ENCODE measurements around the gene PNMA8B.
"Not testable (repeated sequence)": the region's sequence is repeated elsewhere in the genome, so short reads cannot be mapped to it uniquely, and the experiment has no call there.

The PNMA8B gene

GRCh38 chr19:46495786-46496099 lies at the start of gene PNMA8B:
Gene PNMA8B, minus strand, starts transcription at chr19:46495867. Its CDS starts 402 bp downstream, at chr19:46495465.
- peak in 1 of 4 experiments; percentile 31 for DNase-seq

GRCh38 chr19:46544651-46545050 lies 49.0 kb upstream of the PNMA8B start:
- no peak for DNase-seq

- peak; percentile 28 to 75 (median 70) for DNase-seq
Observed at GRCh38 chr19:46542428-46543230, 47.0 kb upstream of the PNMA8B start.

GRCh38 chr19:46537136-46538097 lies 41.8 kb upstream of the PNMA8B start:
- DNase-seq, result peak; percentile 9 to 65 (median 54)

GRCh38 chr19:46536391-46536790 lies 40.7 kb upstream of the PNMA8B start:
- no peak for DNase-seq

GRCh38 chr19:46533621-46534081 lies 38.0 kb upstream of the PNMA8B start:
- DNase-seq, result no peak

- DNase-seq, result no peak
Observed at GRCh38 chr19:46533078-46533620, 37.5 kb upstream of the PNMA8B start.

GRCh38 chr19:46530636-46531035 lies 35.0 kb upstream of the PNMA8B start:
- DNase-seq, result no peak

GRCh38 chr19:46529622-46530451 lies 34.2 kb upstream of the PNMA8B start:
- peak; percentile 35 to 76 (median 64) for DNase-seq

GRCh38 chr19:46528601-46529590 lies 33.2 kb upstream of the PNMA8B start:
- DNase-seq, result no peak

- not testable (repeated sequence) for DNase-seq
Observed at GRCh38 chr19:46526801-46527200, 31.1 kb upstream of the PNMA8B start.

GRCh38 chr19:46524308-46524707 lies 28.6 kb upstream of the PNMA8B start:
- DNase-seq, result no peak

GRCh38 chr19:46522988-46523387 lies 27.3 kb upstream of the PNMA8B start:
- not testable (repeated sequence) for DNase-seq

GRCh38 chr19:46521241-46521868 lies 25.7 kb upstream of the PNMA8B start:
- no peak for DNase-seq

- DNase-seq, result no peak
Observed at GRCh38 chr19:46520616-46521015, 24.9 kb upstream of the PNMA8B start.

GRCh38 chr19:46517471-46517870 lies 21.8 kb upstream of the PNMA8B start:
- no peak for DNase-seq

- DNase-seq, result peak in 2 of 4 experiments; percentile 14 to 44
Observed at GRCh38 chr19:46515879-46516350, 20.2 kb upstream of the PNMA8B start.

GRCh38 chr19:46515290-46515609 lies 19.6 kb upstream of the PNMA8B start:
- DNase-seq, result no peak

GRCh38 chr19:46514589-46515289 lies 19.1 kb upstream of the PNMA8B start:
- DNase-seq, result no peak

Measured in activated naive CD4-positive, alpha-beta T cell (primary cell).